Ishikawa (cell line): ENCODE measurements around the gene LINS1.

ENCODE experiments used
- CEBPB ChIP-seq: IDR thresholded peaks from 2 replicates; pipeline ENCODE4 v1.6.1; 2012
- CREB1 ChIP-seq: IDR thresholded peaks from 2 replicates; pipeline ENCODE4 v1.6.1; 2012; ENCODE audit warnings: low read depth
- EGR1 ChIP-seq: IDR thresholded peaks from 2 replicates; pipeline ENCODE4 v1.6.1; 2012
- EP300 ChIP-seq: IDR thresholded peaks from 2 replicates; pipeline ENCODE4 v1.6.1; 2012; ENCODE audit warnings: borderline replicate concordance
- FOXM1 ChIP-seq: IDR thresholded peaks from 2 replicates; pipeline ENCODE4 v1.6.1; 2012; ENCODE audit warnings: low read depth, borderline replicate concordance
- MAX ChIP-seq: IDR thresholded peaks from 2 replicates; pipeline ENCODE4 v1.6.1; 2012
- NFIC ChIP-seq: IDR thresholded peaks from 2 replicates; pipeline ENCODE4 v1.6.1; 2012
- RAD21 ChIP-seq: IDR thresholded peaks from 2 replicates; pipeline ENCODE4 v1.6.1; 2012; ENCODE audit warnings: low read depth
- REST ChIP-seq: IDR thresholded peaks from 2 replicates; pipeline ENCODE4 v1.6.1; 2012; ENCODE audit warnings: low read depth, mild to moderate bottlenecking
- TAF1 ChIP-seq: IDR thresholded peaks from 2 replicates; pipeline ENCODE4 v1.6.1; 2012; ENCODE audit warnings: low read depth, mild to moderate bottlenecking
- TCF12 ChIP-seq: IDR thresholded peaks from 2 replicates; pipeline ENCODE4 v1.6.1; 2012; ENCODE audit warnings: low read depth
- TEAD4 ChIP-seq: IDR thresholded peaks from 2 replicates; pipeline ENCODE4 v1.6.1; 2012
- USF1 ChIP-seq: IDR thresholded peaks from 2 replicates; pipeline ENCODE4 v1.6.1; 2012
- YY1 ChIP-seq: IDR thresholded peaks from 2 replicates; pipeline ENCODE4 v1.6.1; 2012; ENCODE audit warnings: low read depth
- ZBTB7A ChIP-seq: IDR thresholded peaks from 2 replicates; pipeline ENCODE4 v1.6.1; 2012; ENCODE audit warnings: low read depth

The LINS1 gene

GRCh38 chr15:100645671-100646070, 43.7 kb upstream of the LINS1 start:
- TF ChIP-seq REST, result no peak
- TF ChIP-seq CREB1, result no peak
- no peak for TF ChIP-seq CEBPB

GRCh38 chr15:100642950-100643338, 41.0 kb upstream of the LINS1 start:
- no peak for TF ChIP-seq USF1
- TF ChIP-seq TCF12, result no peak

- TF ChIP-seq TAF1 (no peak), CREB1 (no peak), EP300 (no peak), USF1 (no peak), CEBPB (no peak), NFIC (no peak), RAD21 (no peak), MAX (no peak), EGR1 (no peak), TEAD4 (no peak), REST (no peak)
Measured at GRCh38 chr15:100642213-100642949, 40.4 kb upstream of the LINS1 start.

GRCh38 chr15:100638177-100638730, 36.3 kb upstream of the LINS1 start:
- TF ChIP-seq EGR1 (no peak), ZBTB7A (no peak), TAF1 (no peak), RAD21 (no peak), CEBPB (no peak), NFIC (no peak), MAX (no peak)

GRCh38 chr15:100635406-100636071, 33.6 kb upstream of the LINS1 start:
- TF ChIP-seq NFIC, result no peak
- no peak for TF ChIP-seq USF1
- TF ChIP-seq FOXM1, result no peak
- TF ChIP-seq EP300, result no peak
- TF ChIP-seq ZBTB7A, result no peak
- no peak for TF ChIP-seq EGR1
- no peak for TF ChIP-seq TEAD4
- no peak for TF ChIP-seq RAD21
- TF ChIP-seq YY1, result no peak
- TF ChIP-seq CREB1, result no peak
- no peak for TF ChIP-seq MAX
- no peak for TF ChIP-seq CEBPB

- TF ChIP-seq TEAD4, result no peak
- TF ChIP-seq YY1, result no peak
- no peak for TF ChIP-seq TAF1
- TF ChIP-seq USF1, result no peak
- TF ChIP-seq RAD21, result no peak
- no peak for TF ChIP-seq REST
- TF ChIP-seq CREB1, result no peak
Measured at GRCh38 chr15:100633763-100634075, 31.7 kb upstream of the LINS1 start.
